NCI-H146 (cell line): Measurements from ENCODE around the gene HSPG2.
"Not testable (repeated sequence)": the region's sequence is repeated elsewhere in the genome, so short reads cannot be mapped to it uniquely, and the experiment has no call there.

Experiments used
- DNase-seq: peaks from one replicate; lab custom pipeline; 2025; lab: John Stamatoyannopoulos, UW

Gene HSPG2

GRCh38 chr1:21937034-21937371, at the start of gene HSPG2:
TSS of gene HSPG2 (minus strand) at chr1:21937310. CDS start at chr1:21937217, 93 bp downstream.
- DNase-seq: no peak

- DNase-seq: not testable (repeated sequence)
Measured at GRCh38 chr1:21986386-21986785, 49.3 kb upstream of the HSPG2 start.

DNA sequence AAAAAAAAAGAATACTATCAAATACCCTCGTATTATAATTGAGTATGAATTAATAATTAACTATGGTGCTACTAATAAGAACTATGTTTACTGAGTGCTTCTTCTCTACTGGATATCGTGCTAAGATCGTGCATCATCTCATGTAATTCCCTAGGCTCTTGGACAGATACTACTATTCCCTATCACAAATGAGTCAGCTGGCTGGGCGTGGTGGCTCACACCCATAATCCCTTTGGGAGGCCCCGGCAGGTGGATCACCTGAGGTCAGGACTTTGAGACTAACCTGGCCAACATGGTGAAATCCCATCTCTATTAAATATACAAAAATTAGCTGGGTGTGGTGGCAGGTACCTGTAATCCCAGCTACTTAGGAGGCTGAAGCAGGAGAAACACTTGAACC, 48.8 kb upstream of the HSPG2 start:
- DNase-seq: not testable (repeated sequence)

DNA sequence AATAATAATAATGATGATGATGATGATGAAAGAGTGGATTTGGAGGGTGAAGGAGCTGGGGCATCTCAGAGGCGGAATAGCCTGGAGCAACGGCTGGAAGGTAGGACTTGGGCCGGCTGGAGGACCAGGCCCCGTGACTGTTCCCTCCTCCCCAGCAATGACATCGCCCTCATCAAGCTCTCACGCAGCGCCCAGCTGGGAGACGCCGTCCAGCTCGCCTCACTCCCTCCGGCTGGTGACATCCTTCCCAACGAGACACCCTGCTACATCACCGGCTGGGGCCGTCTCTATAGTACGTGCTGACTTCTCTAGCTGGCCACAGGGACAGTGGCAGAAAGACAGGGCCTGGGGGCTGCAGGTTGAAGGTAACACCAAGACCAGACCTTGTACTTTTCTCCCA, 46.4 kb upstream of the HSPG2 start:
- not testable (repeated sequence) for DNase-seq

DNA sequence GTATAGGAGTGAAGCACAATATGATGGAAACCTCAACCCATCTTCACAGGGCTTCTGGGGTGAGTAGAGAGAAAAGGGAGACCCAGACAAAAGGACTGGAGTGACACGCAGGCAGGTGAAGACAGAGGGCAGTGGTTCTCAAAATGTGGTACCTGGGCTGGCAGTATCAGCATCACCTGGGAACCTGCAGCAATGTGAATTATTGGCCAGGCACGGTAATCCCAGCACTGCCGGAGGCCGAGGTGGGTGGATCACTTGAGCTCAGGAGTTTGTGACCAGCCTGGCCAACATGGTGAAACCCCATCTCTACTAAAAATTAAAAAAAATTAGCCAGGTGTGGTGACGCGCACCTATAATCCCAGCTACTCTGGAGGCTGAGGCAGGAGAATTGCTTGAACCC, 45.0 kb upstream of the HSPG2 start:
- not testable (repeated sequence) for DNase-seq

DNA sequence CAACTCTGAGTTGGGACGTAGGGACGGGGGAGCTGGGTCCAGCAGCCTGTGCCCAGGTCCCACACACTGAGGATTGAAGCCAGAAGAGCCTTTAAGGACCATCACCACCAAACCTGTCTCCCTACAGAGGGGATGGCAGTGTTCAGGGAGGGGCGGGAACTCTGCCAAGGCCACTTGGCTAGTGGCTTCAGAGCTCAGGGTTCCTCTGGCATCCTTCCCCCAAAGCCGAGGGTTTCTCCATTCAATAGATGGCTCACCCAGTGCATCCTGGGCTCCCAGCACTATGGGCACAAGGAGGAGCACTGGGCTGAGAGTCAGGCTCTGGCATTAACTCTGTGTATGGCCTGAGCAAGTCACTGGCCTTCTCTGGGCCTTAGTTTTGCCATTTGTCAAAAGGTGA, 44.1 kb upstream of the HSPG2 start:
- not testable (repeated sequence) for DNase-seq

- not testable (repeated sequence) for DNase-seq
Measured at GRCh38 chr1:21980515-21981220, 43.6 kb upstream of the HSPG2 start.

GRCh38 chr1:21978209-21978608, 41.1 kb upstream of the HSPG2 start:
- DNase-seq: not testable (repeated sequence)

DNA sequence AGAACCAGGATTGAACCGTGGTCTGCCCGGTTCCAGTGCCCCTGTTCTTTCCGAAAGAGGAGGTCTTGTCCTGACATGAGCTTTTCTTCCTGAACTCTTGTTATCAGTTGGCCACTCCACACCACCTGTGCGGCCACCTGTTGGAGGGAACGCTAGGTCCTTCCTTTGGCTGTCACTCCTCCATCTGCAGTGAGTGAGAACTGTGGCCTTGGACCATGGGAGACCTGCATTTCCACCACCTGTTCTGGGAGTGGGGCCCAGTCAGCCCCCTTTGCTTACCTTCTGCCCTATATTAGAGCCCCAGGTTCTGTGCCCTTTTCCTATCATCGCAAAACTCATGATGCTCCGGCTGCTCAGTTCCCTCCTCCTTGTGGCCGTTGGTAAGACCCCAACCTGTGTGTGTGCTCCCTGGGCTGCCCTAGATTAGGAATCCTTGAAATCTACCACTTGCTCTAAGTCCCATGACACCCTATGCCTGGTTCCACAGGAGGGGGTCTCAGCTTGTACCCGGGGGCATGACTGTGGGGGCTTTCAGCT, 39.7 kb upstream of the HSPG2 start, which contains the start of gene CELA3B:
CELA3B (plus strand) TSS at position 320 of the 537 bp plus-strand sequence; CDS start at position 338, 18 bp downstream.
- not testable (repeated sequence) for DNase-seq

- DNase-seq: not testable (repeated sequence)
Measured at GRCh38 chr1:21975296-21975695, 38.2 kb upstream of the HSPG2 start.

DNA sequence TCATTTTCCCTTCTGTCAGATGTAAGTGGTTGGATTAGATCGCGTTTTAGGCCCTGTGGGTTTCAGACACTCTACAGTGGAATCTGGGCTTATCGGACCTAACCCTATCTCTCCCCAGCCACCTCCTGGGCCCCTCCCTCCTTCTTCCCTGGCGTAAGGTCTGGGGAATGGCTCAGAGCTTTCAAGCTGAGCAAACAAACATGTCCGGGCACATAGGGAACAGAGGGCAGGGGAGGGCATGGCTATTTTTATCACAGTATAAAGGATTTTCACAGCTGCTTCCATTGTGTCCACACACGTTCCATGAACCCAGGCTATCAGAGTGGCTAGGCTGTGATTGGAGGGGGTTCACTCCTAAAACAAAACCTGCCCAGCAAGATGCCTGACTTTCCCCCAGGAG, 37.6 kb upstream of the HSPG2 start:
- DNase-seq: peak; percentile 82

GRCh38 chr1:21973948-21974347, 36.8 kb upstream of the HSPG2 start:
- DNase-seq: not testable (repeated sequence)

DNA sequence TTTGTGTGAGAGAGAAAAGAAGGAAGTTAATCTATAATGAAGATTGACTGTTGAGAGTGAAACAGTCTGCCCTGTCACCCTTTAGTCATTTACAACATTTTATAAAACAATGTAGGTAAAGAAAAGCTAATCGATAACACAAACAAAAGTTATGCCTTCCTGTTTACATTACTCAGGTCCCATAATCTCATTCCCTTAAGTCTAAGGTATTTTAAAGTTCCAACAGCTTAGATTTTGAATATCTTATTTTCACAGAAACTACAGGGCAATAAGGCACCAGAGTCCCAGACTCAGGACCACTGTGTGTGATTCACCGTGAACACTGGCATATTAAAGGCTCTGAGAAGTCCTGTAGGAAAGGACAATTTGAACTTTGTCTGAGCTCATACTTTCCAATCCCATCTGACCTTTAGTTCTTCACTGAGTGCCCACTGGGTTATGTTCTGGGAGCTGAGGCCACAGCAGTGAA, 35.9 kb upstream of the HSPG2 start:
- not testable (repeated sequence) for DNase-seq

GRCh38 chr1:21970523-21970922, 33.4 kb upstream of the HSPG2 start:
- not testable (repeated sequence) for DNase-seq

- DNase-seq: not testable (repeated sequence)
Measured at GRCh38 chr1:21969066-21969465, 32.0 kb upstream of the HSPG2 start.

GRCh38 chr1:21967216-21967615, 30.1 kb upstream of the HSPG2 start:
- not testable (repeated sequence) for DNase-seq

- no peak for DNase-seq
Measured at GRCh38 chr1:21966247-21967000, 29.3 kb upstream of the HSPG2 start.

GRCh38 chr1:21963477-21964217, 26.5 kb upstream of the HSPG2 start:
- DNase-seq: peak; percentile 34

- no peak for DNase-seq
Measured at GRCh38 chr1:21961799-21962198, 24.7 kb upstream of the HSPG2 start.

- no peak for DNase-seq
Measured at GRCh38 chr1:21961337-21961736, 24.2 kb upstream of the HSPG2 start.

GRCh38 chr1:21956720-21957552, 19.8 kb upstream of the HSPG2 start:
- DNase-seq: peak; percentile 29
